Trophoblast cell (in vitro differentiated cells and primary cell): ENCODE data around the gene SNX11.

Experiments
- DNase-seq, 2 donors: peaks; one replicate each; pipeline ENCODE4 v3.0.0-alpha.2; 2016
- H2AFZ ChIP-seq: 2 replicates; pipeline ENCODE4 v1.6.1; 2013; ENCODE audit warnings: low read length, moderate library complexity, mild to moderate bottlenecking; ENCODE audit not compliant: insufficient read depth, poor library complexity
- H2AK5ac ChIP-seq: 2 replicates; pipeline ENCODE4 v1.6.1; 2013; ENCODE audit warnings: mild to moderate bottlenecking, low read length
- H2BK120ac ChIP-seq: 2 replicates; pipeline ENCODE4 v1.6.1; 2013; ENCODE audit warnings: low read length, mild to moderate bottlenecking, moderate library complexity; ENCODE audit not compliant: insufficient read depth, poor library complexity
- H2BK12ac ChIP-seq: 2 replicates; pipeline ENCODE4 v1.6.1; 2013; ENCODE audit warnings: mild to moderate bottlenecking, low read length, moderate library complexity
- H2BK5ac ChIP-seq: 2 replicates; pipeline ENCODE4 v1.6.1; 2013; ENCODE audit warnings: low read length, low read depth, moderate library complexity, mild to moderate bottlenecking; ENCODE audit not compliant: poor library complexity
- H3K14ac ChIP-seq: 2 replicates; pipeline ENCODE4 v1.6.1; 2013; ENCODE audit warnings: mild to moderate bottlenecking, low read length
- H3K18ac ChIP-seq: 2 replicates; pipeline ENCODE4 v1.6.1; 2013; ENCODE audit warnings: mild to moderate bottlenecking, low read length
- H3K23ac ChIP-seq: 2 replicates; pipeline ENCODE4 v1.6.1; 2013; ENCODE audit warnings: low read length
- H3K27ac ChIP-seq: 2 replicates; pipeline ENCODE4 v1.5.1; 2013; ENCODE audit warnings: low read depth, mild to moderate bottlenecking, inconsistent platforms, low read length, moderate library complexity
- H3K27me3 ChIP-seq: 2 replicates; pipeline ENCODE4 v1.6.1; 2013; ENCODE audit warnings: inconsistent platforms, mild to moderate bottlenecking, low read length, moderate library complexity; ENCODE audit not compliant: insufficient read depth
- H3K36me3 ChIP-seq, 2 experiments: 1 replicate in 1 of 2; 2 replicates in 1 of 2; pipeline ENCODE4 v1.6.1; 2013; ENCODE audit warnings: low read length in 2 of 2, mild to moderate bottlenecking in 2 of 2, moderate library complexity in 1 of 2; ENCODE audit not compliant: insufficient read depth in 2 of 2, control insufficient read depth in 1 of 2
- H3K4ac ChIP-seq: 2 replicates; pipeline ENCODE4 v1.6.1; 2013; ENCODE audit warnings: low read depth, mild to moderate bottlenecking, low read length, moderate library complexity
- H3K4me1 ChIP-seq, 2 experiments: 1 replicate in 1 of 2; 2 replicates in 1 of 2; pipeline ENCODE4 v1.6.1; 2013; ENCODE audit warnings: low read length in 2 of 2, mild to moderate bottlenecking in 2 of 2, moderate library complexity in 1 of 2; ENCODE audit not compliant: insufficient read depth in 2 of 2, control insufficient read depth in 1 of 2
- H3K4me2 ChIP-seq: 2 replicates; pipeline ENCODE4 v1.6.1; 2013; ENCODE audit warnings: inconsistent platforms, mild to moderate bottlenecking, low read length, moderate library complexity
- H3K4me3 ChIP-seq: 2 replicates; pipeline ENCODE4 v1.5.1; 2013; ENCODE audit warnings: mild to moderate bottlenecking, low read depth, low read length, inconsistent platforms
- H3K79me1 ChIP-seq: one replicate; pipeline ENCODE4 v1.6.1; 2013; ENCODE audit warnings: low read length
- H3K79me2 ChIP-seq: 2 replicates; pipeline ENCODE4 v1.6.1; 2013; ENCODE audit warnings: low read length, mild to moderate bottlenecking; ENCODE audit not compliant: control insufficient read depth, insufficient read depth, poor library complexity
- H3K9ac ChIP-seq: 2 replicates; pipeline ENCODE4 v1.6.1; 2013; ENCODE audit warnings: mild to moderate bottlenecking, low read length
- H3K9me3 ChIP-seq: 2 replicates; pipeline ENCODE4 v1.6.1; 2013; ENCODE audit warnings: low read depth, mild to moderate bottlenecking, control low read depth, inconsistent platforms, low read length; ENCODE audit not compliant: insufficient read depth
- H4K12ac ChIP-seq: 2 replicates; pipeline ENCODE4 v1.6.1; 2013; ENCODE audit warnings: low read depth, mild to moderate bottlenecking, low read length, moderate library complexity
- H4K8ac ChIP-seq: 2 replicates; pipeline ENCODE4 v1.6.1; 2013; ENCODE audit warnings: low read depth, mild to moderate bottlenecking, low read length, moderate library complexity
- H4K91ac ChIP-seq: one replicate; pipeline ENCODE4 v1.6.1; 2013; ENCODE audit warnings: low read depth, mild to moderate bottlenecking, low read length, moderate library complexity
- WGBS: extraction: QIAGEN DNeasy Blood & Tissue Kit; methylation state at CpG from one replicate; pipeline ENCODE4 v1.1.7; 2013; ENCODE audit warnings: missing lambda C conversion rate; ENCODE audit not compliant: insufficient read length, insufficient coverage; ENCODE audit errors: extremely low coverage; 5-methylcytosine and 5-hydroxymethylcytosine counted together

The SNX11 gene

GRCh38 chr17:48148029-48148770, 40.6 kb downstream of the SNX11 start:
- WGBS = no CpG with 5 or more reads among the region's 14 CpGs
- H3K36me3 ChIP-seq = no peaks in the 10 kb centered on the region
- no peak overlapping the region for H3K14ac ChIP-seq
- H2BK5ac ChIP-seq = no peak overlapping the region
- no peak overlapping the region for H4K12ac ChIP-seq
- no peak overlapping the region for H3K23ac ChIP-seq
- no peak overlapping the region for H3K4ac ChIP-seq
- H3K4me2 ChIP-seq = no peak overlapping the region
- H3K18ac ChIP-seq = no peak overlapping the region
- H3K4me1 ChIP-seq = no peaks in the 10 kb centered on the region
- no peak overlapping the region for H2BK120ac ChIP-seq
- no peak overlapping the region for H4K91ac ChIP-seq
- H3K79me1 ChIP-seq = no peaks in the 10 kb centered on the region
- H3K27me3 ChIP-seq = no peaks in the 10 kb centered on the region
- H2BK12ac ChIP-seq = no peak overlapping the region
- DNase-seq = peak in 1 of 2 donors; percentile 36
- no peak overlapping the region for H2AK5ac ChIP-seq
- H3K9me3 ChIP-seq = no peaks in the 10 kb centered on the region
- no peaks in the 10 kb centered on the region for H3K79me2 ChIP-seq
- no peak overlapping the region for H3K4me3 ChIP-seq
- H2AFZ ChIP-seq = no peak overlapping the region
- no peak overlapping the region for H4K8ac ChIP-seq
- no peak overlapping the region for H3K27ac ChIP-seq
- no peak overlapping the region for H3K9ac ChIP-seq

GRCh38 chr17:48148854-48149786, 41.6 kb downstream of the SNX11 start:
- Histone ChIP-seq H4K8ac (no peak overlapping the region), H4K91ac (no peak overlapping the region), H3K36me3 (no peaks in the 10 kb centered on the region), H4K12ac (no peak overlapping the region), H3K4me2 (no peak overlapping the region), H3K79me2 (no peaks in the 10 kb centered on the region), H3K23ac (no peak overlapping the region), H2AK5ac (no peak overlapping the region), H2BK120ac (no peak overlapping the region), H3K27me3 (no peaks in the 10 kb centered on the region), H3K79me1 (no peaks in the 10 kb centered on the region), H3K4me1 (no peaks in the 10 kb centered on the region), H2BK5ac (no peak overlapping the region), H2BK12ac (no peak overlapping the region), H3K4me3 (no peak overlapping the region), H3K9me3 (no peaks in the 10 kb centered on the region), H3K27ac (no peak overlapping the region), H3K9ac (no peak overlapping the region), H3K18ac (no peak overlapping the region), H3K14ac (no peak overlapping the region), H3K4ac (no peak overlapping the region), H2AFZ (no peak overlapping the region)
- no CpG with 5 or more reads among the region's 16 CpGs for WGBS
- DNase-seq = no peak

GRCh38 chr17:48149787-48150463, 42.4 kb downstream of the SNX11 start:
- no CpG with 5 or more reads among the region's 4 CpGs for WGBS

GRCh38 chr17:48150597-48151001, 43.0 kb downstream of the SNX11 start:
- Histone ChIP-seq H3K27me3 (no peaks in the 10 kb centered on the region), H3K9me3 (no peaks in the 10 kb centered on the region), H4K12ac (no peak overlapping the region), H3K14ac (no peak overlapping the region), H2AK5ac (no peak overlapping the region), H3K4me3 (no peak overlapping the region), H2BK5ac (no peak overlapping the region), H3K23ac (no peak overlapping the region), H2BK12ac (no peak overlapping the region), H3K4ac (no peak overlapping the region), H3K9ac (no peak overlapping the region), H3K18ac (no peak overlapping the region), H2BK120ac (no peak overlapping the region), H3K36me3 (no peaks in the 10 kb centered on the region), H3K4me2 (no peak overlapping the region), H4K91ac (no peak overlapping the region), H4K8ac (no peak overlapping the region), H3K79me1 (no peaks in the 10 kb centered on the region), H3K27ac (no peak overlapping the region), H2AFZ (no peak overlapping the region), H3K4me1 (no peaks in the 10 kb centered on the region), H3K79me2 (no peaks in the 10 kb centered on the region)
- no peak for DNase-seq
- no CpG with 5 or more reads among the region's 11 CpGs for WGBS

More at GRCh38 chr17:48149787-48150463, 42.4 kb downstream of the SNX11 start:
- Histone ChIP-seq H3K4me1 (no peaks in the 10 kb centered on the region), H4K91ac (no peak overlapping the region), H3K4ac (no peak overlapping the region), H4K8ac (no peak overlapping the region), H3K27me3 (no peaks in the 10 kb centered on the region), H3K4me2 (no peak overlapping the region), H2AFZ (no peak overlapping the region), H3K79me1 (no peaks in the 10 kb centered on the region), H3K9me3 (no peaks in the 10 kb centered on the region), H4K12ac (no peak overlapping the region), H3K4me3 (no peak overlapping the region), H2AK5ac (no peak overlapping the region), H3K9ac (no peak overlapping the region), H2BK5ac (no peak overlapping the region), H3K14ac (no peak overlapping the region), H3K79me2 (no peaks in the 10 kb centered on the region), H3K36me3 (no peaks in the 10 kb centered on the region), H2BK12ac (no peak overlapping the region), H3K23ac (no peak overlapping the region), H3K27ac (no peak overlapping the region), H3K18ac (no peak overlapping the region), H2BK120ac (no peak overlapping the region)
- DNase-seq = no peak
